ENCODE measurements around the gene ANKS1A. TPM values are rescaled to one million over a fixed set of nuclear protein-coding genes. Genes with fewer than 3 reads are reported as not detected.

ANKS1A gene
- total RNA-seq, 2 experiments from 2014 or later = 6.4 to 6.5 TPM

DNA sequence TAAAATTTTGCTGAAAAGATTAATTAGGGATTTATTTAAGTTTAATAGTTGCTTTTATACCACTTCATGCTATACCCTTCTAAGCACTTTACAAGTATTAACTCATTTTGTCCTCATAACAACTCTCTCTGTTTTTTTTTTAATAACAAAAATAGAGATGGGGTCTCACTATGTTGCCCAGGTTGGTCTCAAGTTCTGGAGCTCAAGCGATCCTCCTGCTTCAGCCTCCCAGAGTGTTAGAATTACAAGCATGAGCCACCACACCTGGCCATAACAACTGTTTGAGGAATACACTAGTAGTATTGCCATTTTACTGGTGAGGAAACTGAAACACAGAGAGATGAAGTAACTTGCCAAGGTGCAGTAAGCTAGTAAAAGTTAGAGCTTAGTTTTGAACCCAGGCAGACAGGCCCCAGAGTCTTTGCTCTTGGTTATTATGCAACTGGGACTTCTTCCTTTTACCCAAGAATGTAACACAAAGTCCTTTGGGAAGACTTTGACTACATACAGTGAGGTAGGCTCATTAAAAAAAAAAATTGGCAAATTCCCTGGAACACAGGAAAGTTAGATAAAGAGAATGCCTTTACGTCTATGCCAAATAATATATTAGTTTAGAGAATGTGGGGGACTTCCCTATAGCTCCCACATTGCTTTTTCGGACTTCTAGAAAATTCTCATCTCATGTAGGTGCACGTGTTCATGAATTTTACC lies 11.4 kb downstream of the ANKS1A start:
- DNase-seq = no peak
- no peaks in the 10 kb centered on the region for H3K27me3 Mint-ChIP-seq
- no peaks in the 10 kb centered on the region for H3K9me3 Mint-ChIP-seq
- H3K4me1 Mint-ChIP-seq = peaks cover 10% of the 10 kb centered on the region
- H3K36me3 Mint-ChIP-seq = peaks cover 5% of the 10 kb centered on the region
- H3K4me3 Mint-ChIP-seq = no peak overlapping the region
- no peak overlapping the region for H3K27ac Mint-ChIP-seq

DNA sequence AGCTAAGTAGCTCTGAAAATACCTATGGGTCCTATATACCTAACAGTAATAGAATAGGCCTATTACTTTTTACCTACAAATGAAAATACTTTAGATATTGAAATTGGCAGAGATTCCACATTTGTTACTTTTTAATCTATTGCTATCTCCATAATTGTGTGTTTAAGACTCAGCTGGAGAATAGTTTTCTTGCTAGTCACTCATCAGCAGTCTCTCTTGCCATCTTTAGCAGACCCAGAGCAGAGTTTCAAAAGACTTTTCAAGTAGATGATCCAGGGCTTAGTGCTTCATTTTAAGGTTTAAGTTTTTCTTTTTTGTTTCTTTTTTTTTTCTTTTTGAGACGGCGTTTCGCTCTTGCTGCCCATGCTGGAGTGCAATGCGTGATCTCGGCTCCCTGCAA lies 12.9 kb downstream of the ANKS1A start:
- Mint-ChIP-seq H3K36me3 (peaks cover 5% of the 10 kb centered on the region), H3K4me3 (no peak overlapping the region), H3K27me3 (no peaks in the 10 kb centered on the region), H3K27ac (no peak overlapping the region), H3K4me1 (peaks cover 18% of the 10 kb centered on the region), H3K9me3 (no peaks in the 10 kb centered on the region)
- no peak for DNase-seq

DNA sequence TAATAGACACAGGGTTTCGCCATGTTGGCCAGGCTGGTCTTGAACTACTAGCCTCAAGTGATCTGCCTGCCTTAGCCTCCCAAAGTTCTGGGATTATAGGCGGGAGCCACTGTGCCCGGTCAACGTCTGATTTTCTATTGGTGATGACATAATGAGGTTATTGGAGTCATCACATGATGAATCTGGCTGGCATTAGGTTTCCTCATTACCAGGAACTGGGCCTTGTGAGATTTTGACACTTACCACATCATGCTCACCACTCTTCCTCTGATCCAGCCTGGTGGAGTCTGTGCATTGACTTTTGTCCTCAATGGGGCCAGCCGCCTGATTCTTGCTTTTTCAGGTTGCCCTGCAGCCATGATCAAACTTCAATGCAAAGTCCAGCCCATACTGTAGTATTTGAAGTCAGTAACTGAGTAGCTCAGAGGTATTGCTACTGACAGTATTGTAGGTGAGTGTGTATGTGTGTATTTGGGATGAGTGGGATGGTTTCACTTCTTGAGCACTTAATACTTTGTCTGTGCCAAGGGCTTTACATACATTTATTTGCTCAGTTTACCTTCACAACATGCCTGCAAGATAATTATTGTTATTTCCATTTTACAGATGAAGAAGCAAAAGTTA lies 16.0 kb downstream of the ANKS1A start:
- no peak overlapping the region for H3K27ac Mint-ChIP-seq
- peaks cover 5% of the 10 kb centered on the region for H3K36me3 Mint-ChIP-seq
- peaks cover 21% of the 10 kb centered on the region for H3K4me1 Mint-ChIP-seq
- no peak for DNase-seq
- no peaks in the 10 kb centered on the region for H3K9me3 Mint-ChIP-seq
- peaks cover 5% of the 10 kb centered on the region for H3K27me3 Mint-ChIP-seq
- H3K4me3 Mint-ChIP-seq = no peak overlapping the region

DNA sequence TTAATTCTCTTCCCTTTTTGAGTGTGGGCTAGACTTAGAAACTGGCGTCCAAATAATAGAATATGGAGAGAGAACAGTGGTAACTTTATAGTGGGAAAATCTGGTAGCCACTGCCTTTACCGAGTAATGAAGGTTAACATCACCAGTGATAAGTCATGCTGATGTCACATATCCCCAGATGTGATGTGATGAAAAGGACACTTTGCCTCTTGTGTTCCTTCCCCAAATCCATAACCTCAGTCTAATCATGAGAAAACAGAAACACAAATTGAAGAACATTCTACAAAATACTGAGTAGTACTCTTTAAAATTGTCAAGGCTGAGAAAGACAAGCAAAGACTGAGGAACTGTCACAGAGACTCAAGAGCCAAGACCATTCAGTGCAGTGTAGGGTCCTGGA lies 17.8 kb downstream of the ANKS1A start:
- H3K27me3 Mint-ChIP-seq = peaks cover 9% of the 10 kb centered on the region
- peaks cover 5% of the 10 kb centered on the region for H3K36me3 Mint-ChIP-seq
- H3K9me3 Mint-ChIP-seq = no peaks in the 10 kb centered on the region
- H3K4me3 Mint-ChIP-seq = no peak overlapping the region
- no peak for DNase-seq
- H3K27ac Mint-ChIP-seq = no peak overlapping the region
- peaks cover 30% of the 10 kb centered on the region for H3K4me1 Mint-ChIP-seq

DNA sequence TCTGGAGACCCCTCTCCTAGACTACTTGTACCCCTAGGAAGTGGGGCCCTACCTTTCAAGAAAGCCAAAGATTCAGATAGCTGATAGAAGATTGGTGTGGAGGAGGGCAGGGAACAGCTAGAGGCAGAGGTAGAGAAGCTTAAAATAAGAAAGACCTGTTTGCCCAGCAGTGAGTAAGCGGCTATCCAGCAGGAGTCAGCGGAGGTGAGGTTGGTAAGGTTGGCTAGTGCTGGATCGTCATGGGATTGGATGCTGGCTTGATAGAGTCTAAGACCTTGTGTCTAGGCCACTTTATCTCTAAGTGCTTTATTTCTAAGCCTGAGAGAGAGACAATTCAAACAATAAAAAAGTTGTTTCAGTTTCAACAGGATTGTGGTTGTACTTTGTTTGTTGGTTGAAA lies 19.1 kb downstream of the ANKS1A start:
- Mint-ChIP-seq H3K4me3 (no peak overlapping the region), H3K36me3 (peaks cover 5% of the 10 kb centered on the region), H3K9me3 (no peaks in the 10 kb centered on the region), H3K27ac (no peak overlapping the region), H3K27me3 (peaks cover 9% of the 10 kb centered on the region), H3K4me1 (peaks cover 42% of the 10 kb centered on the region)
- DNase-seq = no peak

DNA sequence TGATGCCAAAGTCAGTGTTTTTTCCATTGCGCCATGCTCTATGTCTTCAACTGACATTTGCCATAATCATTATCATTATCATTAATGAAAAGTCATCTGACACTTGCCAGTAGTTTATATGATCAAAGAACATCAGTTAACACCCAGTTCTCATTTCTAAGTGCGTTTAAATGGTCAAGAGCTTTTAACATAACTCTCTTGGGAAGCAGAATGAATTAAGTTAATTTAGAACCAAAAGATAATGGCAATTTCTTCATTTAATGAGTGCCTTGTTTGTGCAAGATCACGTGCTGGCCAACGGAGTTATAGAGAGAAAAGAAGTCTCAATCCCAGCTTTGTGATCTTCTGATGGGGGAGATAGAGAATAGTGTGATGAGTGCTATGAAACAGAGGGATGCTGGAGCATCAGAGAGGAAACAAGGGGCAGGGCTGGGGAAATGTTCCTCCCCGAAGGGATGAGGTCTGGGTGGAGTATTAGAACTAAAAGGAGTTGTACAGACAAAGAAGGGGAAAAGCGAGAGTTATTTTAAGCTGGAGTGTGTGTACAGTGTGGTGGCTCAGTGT lies 20.3 kb downstream of the ANKS1A start:
- no peak overlapping the region for H3K27ac Mint-ChIP-seq
- H3K4me1 Mint-ChIP-seq = peaks cover 51% of the 10 kb centered on the region
- DNase-seq = no peak
- H3K9me3 Mint-ChIP-seq = no peaks in the 10 kb centered on the region
- H3K4me3 Mint-ChIP-seq = no peak overlapping the region
- peaks cover 9% of the 10 kb centered on the region for H3K27me3 Mint-ChIP-seq
- H3K36me3 Mint-ChIP-seq = peaks cover 4% of the 10 kb centered on the region

DNA sequence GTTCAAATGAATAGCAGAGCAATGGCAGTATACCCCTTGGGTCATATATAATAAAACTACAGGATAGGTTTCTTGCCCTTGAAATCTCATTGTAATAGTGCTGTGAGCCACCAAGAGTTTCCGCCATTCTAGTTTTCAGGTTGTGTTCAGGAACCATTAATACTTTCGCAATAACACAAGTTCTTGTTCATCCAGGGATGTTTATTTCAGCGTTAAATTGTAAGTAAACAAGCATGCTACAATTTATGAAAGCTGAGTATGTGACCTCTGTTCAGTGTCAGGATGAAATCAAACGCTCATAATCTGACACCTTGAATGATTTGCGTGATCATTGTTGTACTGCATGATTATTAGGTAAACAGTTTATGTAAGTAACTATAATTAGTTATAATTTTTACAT lies 22.8 kb downstream of the ANKS1A start:
- H3K9me3 Mint-ChIP-seq = no peaks in the 10 kb centered on the region
- peaks cover 9% of the 10 kb centered on the region for H3K27me3 Mint-ChIP-seq
- no peak overlapping the region for H3K4me3 Mint-ChIP-seq
- H3K36me3 Mint-ChIP-seq = no peaks in the 10 kb centered on the region
- no peak for DNase-seq
- H3K4me1 Mint-ChIP-seq = peaks cover 37% of the 10 kb centered on the region
- no peak overlapping the region for H3K27ac Mint-ChIP-seq

DNA sequence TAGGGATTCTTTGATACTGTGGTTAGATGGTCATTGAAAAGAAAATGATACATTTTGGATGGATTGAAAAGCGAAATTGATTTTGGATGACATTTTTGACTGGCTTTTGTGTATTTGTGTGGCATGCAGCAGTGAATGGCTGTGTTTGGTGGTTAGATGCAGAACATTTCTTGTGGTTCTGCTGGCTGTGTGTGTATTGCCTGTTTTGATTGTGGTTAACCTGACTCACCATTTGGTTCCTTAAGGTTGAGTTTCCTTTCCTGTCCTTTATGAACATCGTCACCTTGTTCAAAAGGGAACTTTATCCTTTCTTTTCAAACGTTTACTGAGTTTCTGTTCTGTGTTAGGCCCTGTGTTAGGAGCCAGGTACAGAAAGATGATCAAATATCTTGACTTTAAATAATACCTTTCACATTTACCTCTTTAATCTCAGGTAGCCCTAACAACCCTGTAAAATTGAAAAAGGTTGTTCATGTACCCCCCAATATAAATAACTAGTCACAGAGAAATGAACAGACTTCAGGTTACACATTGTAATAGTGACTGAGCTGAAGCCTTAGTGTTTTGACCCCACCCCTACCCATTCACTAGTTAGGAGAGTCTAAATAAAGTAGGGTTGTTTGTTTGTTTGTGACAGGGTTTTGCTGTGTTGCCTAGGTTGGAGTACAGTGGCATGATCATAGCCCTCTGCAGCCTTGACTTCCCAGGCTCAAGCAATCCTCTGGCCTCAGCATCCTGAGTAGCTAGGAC lies 23.8 kb downstream of the ANKS1A start:
- H3K9me3 Mint-ChIP-seq = no peaks in the 10 kb centered on the region
- H3K4me3 Mint-ChIP-seq = peak overlapping the region; percentile 19
- H3K36me3 Mint-ChIP-seq = peaks cover 3% of the 10 kb centered on the region
- H3K27ac Mint-ChIP-seq = peak overlapping the region; percentile 43
- peak; percentile 49 for DNase-seq
- H3K27me3 Mint-ChIP-seq = peaks cover 9% of the 10 kb centered on the region
- peaks cover 39% of the 10 kb centered on the region for H3K4me1 Mint-ChIP-seq

DNA sequence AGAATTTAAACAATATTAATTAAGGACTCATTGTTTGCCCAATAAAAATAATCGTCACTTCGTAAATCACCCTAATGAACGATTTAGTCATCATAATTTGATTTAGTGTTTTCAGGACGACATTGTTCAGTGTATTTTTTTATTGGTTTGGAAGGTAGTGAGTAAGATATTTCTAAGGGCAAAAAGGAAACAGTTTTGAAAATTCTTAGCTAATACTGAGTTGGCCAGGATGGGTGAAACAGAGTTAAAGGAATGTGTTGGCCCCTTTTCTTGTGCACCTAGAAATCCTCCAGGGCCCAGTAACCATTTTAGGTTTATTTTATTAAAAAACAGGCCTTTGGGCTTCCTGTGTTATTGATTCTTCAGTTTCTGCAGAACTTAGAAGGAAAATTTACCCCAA lies 25.3 kb downstream of the ANKS1A start:
- H3K4me3 Mint-ChIP-seq = no peak overlapping the region
- H3K36me3 Mint-ChIP-seq = peaks cover 7% of the 10 kb centered on the region
- H3K9me3 Mint-ChIP-seq = no peaks in the 10 kb centered on the region
- peaks cover 9% of the 10 kb centered on the region for H3K27me3 Mint-ChIP-seq
- H3K4me1 Mint-ChIP-seq = peaks cover 36% of the 10 kb centered on the region
- no peak for DNase-seq
- H3K27ac Mint-ChIP-seq = no peak overlapping the region

DNA sequence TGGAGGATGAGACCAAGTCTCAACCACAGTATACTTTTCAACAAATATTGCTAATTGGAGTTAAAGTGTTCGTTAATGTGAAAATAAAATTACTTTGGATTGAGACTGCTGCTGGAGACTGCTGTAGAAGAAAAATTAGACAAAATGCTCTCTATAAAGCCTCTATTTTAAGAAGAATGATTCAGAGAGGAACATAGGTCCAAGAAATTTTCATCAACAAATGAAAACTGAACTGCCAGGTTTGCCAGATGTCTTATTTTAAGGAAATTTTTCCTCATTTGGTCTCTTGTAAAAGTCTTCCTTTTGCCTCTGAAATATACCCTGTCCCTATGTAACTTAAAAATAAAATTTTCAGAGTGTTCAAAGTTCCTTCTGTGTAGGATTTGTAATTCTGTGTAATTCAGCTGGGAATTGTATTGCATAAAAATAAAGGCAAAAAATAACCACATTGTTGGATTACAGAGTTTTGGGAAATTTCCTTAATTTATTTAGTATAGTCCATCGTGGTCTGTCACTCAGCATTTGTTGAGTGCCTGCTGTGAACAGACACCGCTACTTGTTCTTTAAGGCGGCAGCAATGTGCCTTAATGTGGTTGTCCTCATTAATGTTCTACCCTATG lies 27.4 kb downstream of the ANKS1A start:
- Mint-ChIP-seq H3K36me3 (peaks cover 10% of the 10 kb centered on the region), H3K9me3 (no peaks in the 10 kb centered on the region), H3K4me1 (peaks cover 31% of the 10 kb centered on the region), H3K27ac (no peak overlapping the region), H3K4me3 (no peak overlapping the region), H3K27me3 (peaks cover 4% of the 10 kb centered on the region)
- DNase-seq = no peak

DNA sequence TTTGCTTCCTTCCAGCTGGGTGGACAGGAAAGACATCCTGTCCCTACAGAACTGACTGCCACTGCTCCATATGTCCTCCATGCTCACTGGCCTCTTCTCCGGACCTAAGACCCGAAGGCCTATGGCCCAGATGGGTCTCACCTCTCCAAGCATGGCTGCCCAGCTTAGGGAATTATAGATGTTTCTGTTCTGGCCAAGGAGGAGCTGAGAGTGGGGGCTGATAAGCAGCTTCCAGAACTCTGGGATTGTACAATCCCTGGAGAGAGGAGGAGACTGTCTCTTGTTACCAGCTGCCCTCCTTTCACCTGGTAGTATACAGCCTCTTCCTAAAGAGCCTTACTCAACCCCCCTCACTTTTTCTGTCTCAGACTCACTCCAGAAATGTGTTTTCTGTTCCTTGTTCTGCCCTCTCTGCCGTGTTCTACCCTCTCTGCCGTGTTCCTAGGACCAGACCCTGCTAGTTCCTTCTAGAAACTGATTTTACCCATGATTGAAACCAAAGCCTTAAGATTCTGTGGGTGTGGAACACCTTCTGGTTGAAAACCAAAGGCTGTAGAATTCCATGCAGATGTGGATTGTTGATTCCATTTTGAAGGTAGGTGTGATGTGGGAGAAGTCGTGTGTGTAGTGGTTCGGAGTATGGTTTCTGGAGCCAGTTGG lies 28.7 kb downstream of the ANKS1A start:
- no peaks in the 10 kb centered on the region for H3K27me3 Mint-ChIP-seq

DNA sequence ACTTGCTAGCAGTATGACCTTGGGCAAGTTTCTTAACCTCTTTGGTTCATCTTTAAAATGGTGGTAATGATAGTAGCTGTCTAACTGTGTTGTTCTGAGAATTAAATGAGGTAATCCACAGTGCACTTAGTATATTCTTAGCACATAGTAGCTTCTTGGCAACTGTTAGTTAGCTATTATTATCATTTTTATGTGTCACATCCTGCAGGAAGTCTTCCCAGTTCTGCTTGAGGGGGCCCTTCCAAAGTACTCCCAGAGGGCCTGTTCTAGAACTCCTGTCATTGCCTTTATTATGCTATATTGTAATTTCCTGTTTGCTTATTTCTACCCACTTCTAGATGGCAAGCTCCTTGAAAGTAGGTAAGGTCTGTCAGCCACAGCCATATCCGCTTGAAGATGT lies 30.6 kb downstream of the ANKS1A start:
- no peak for DNase-seq
- H3K9me3 Mint-ChIP-seq = no peaks in the 10 kb centered on the region
- peaks cover 6% of the 10 kb centered on the region for H3K4me1 Mint-ChIP-seq
- H3K27me3 Mint-ChIP-seq = no peaks in the 10 kb centered on the region
- peaks cover 10% of the 10 kb centered on the region for H3K36me3 Mint-ChIP-seq
- H3K27ac Mint-ChIP-seq = no peak overlapping the region
- no peak overlapping the region for H3K4me3 Mint-ChIP-seq

More for the DNA sequence above, 28.7 kb downstream of the ANKS1A start:
- Mint-ChIP-seq H3K4me3 (no peak overlapping the region), H3K9me3 (no peaks in the 10 kb centered on the region), H3K27ac (no peak overlapping the region), H3K36me3 (peaks cover 10% of the 10 kb centered on the region), H3K4me1 (peaks cover 19% of the 10 kb centered on the region)
- DNase-seq = no peak

DNA sequence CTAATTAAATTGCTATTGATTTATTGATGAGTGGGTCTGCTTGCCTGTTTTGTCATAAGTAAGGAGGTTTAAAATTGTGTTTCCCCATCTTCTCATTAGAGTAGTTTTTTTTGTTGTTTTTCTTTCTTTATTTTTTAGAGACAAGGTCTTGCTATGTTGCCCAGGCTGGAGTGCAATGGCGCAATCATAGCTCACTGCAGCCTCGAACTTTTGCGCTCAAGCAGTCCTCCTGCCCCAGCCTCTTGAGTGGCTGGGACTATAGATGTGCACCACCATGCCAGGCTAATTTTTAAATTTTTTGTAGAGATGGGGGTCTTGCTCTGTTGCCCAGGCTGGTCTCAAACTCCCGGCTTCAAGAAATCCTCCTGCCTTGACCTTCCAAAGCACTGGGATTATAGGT lies 31.0 kb downstream of the ANKS1A start:
- Mint-ChIP-seq H3K36me3 (peaks cover 10% of the 10 kb centered on the region), H3K27me3 (no peaks in the 10 kb centered on the region), H3K4me1 (peaks cover 5% of the 10 kb centered on the region), H3K27ac (no peak overlapping the region), H3K9me3 (no peaks in the 10 kb centered on the region), H3K4me3 (no peak overlapping the region)
- DNase-seq = no peak

DNA sequence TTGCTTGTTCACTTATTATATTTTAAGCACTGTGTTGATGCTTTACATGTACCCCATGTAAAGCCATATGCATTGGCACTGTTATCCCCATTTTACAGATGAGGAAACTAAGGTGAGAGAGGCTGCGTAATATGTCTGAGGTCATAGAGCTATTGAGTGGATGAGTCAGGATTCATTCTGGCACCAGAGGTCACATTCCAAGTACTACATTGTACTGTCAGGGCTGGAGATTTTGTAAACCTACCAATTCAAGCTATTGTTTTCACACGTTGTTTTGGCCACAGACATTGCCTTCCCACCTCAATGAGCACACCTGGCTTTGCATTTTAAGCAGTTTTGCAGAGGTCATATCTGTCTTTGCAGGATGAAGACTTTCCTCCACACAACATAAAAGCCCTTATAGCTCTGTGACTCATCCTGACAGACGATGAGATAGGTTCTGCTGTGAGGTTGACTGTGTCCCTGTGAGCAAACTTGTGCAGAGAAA lies 33.2 kb downstream of the ANKS1A start:
- H3K36me3 Mint-ChIP-seq = peaks cover 10% of the 10 kb centered on the region
- H3K4me1 Mint-ChIP-seq = peaks cover 5% of the 10 kb centered on the region
- H3K4me3 Mint-ChIP-seq = no peak overlapping the region
- H3K27me3 Mint-ChIP-seq = no peaks in the 10 kb centered on the region
- no peaks in the 10 kb centered on the region for H3K9me3 Mint-ChIP-seq
- H3K27ac Mint-ChIP-seq = no peak overlapping the region
- no peak for DNase-seq
